COLO829 (cell line): ENCODE data around the gene ANXA2.
"Not testable (repeated sequence)": the region's sequence is repeated elsewhere in the genome, so short reads cannot be mapped to it uniquely, and the experiment has no call there.

Experiments
- DNase-seq: peaks from one replicate; pipeline ENCODE4 v3.0.0; 2012; ENCODE audit warnings: low spot score

ANXA2 gene

DNA sequence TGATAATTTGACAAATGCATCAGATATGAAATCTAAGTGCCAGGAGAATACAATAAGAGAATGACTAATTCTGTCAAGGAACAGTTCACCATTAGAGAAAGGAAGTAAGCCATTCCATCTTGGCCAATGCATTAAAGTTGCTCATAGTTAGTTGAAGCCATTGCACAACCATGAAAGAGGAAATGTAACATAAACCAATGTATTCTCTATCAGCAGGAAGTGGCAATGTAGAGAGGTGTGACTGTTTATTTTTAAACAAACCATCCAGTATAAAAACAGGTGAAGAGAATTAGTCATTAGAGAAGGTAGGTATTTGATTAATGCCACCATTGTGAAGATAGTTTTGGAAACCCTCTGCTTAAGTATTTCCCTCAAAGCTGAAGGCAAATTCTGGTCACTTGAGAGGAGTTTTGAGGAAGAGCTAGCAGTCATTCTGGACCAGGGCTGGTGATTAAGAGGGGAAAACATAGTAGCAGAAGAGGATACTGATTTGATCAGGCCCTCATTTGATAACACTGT is 10.7 kb upstream of the ANXA2 start:
- no peak for DNase-seq

DNA sequence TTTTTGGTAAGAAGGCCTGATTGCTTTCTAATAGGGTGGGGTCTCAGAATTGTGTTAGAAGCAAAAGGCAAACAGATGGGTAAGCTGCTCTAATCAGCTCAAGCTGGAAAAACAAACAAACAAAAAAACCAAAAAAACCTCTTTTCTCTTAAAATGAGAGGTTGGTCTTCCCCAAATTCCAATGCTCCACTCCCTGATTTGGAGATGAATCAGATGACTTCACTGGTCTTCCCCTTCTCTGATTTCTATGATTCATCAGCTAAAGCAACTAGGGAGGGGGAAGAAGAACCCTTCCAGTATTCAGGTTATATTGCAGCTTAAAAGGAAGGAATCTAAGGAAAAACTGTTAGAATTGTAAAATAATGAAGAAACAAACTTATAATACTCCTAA is 9.6 kb upstream of the ANXA2 start:
- no peak for DNase-seq

DNA sequence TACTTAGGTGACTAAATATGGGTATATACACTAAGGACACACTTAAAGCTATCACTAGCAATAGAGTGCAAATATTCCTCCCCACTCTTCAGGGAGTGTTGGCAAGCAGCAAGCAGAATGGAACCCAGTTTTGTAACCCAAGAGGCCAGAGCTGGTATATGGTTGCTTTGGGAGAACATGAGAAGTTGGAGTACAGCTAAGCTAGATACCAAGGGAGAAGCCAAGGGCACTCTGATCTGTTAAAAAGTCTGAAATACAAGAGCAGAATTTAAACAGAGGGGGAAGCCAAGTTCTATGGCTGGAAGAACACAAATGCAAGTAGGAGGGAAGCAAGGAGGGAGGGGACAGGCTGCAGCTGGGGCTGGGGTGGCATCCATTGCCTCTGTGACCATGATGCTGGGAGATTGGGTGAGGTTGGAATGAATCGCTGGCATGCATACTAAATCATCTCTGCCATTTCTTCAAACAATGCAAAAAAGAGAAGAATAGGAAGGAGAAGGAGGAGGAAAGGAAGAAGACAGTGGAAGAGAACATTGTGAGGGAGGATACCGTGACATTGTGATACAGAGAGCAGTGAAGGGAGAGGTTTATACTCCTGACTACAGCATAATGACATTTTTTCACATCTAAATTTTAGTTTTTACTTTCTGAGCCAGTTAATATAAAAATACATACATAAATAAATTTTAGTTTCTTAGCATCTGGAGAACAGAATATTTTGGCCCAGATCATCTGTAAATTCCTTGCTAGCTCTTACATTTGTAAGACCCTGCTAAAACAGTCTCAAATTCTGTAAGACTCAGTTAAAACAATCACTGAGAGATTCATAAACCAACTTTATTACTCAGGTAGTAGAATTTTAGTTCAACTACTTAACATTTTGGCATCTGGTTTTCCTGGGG is 9.0 kb upstream of the ANXA2 start:
- no peak for DNase-seq

DNA sequence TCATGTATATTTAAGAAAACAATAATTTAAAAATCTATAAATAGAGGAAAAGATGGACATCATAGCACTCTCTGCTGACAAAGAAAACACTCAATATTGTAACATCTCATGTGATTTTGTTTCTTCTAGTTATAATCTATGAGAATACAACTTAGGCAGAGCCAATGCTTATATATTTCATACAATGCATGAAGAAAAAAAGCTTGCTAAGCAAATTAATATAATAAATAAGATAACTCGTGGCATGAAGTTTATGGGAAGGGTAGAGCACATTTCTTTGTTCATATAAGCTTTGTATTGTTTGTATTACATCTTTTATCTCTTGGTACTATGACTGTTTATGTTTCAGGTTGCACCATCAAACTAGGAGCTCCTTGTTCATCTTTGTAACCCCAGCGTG is 7.6 kb upstream of the ANXA2 start:
- DNase-seq, result no peak

DNA sequence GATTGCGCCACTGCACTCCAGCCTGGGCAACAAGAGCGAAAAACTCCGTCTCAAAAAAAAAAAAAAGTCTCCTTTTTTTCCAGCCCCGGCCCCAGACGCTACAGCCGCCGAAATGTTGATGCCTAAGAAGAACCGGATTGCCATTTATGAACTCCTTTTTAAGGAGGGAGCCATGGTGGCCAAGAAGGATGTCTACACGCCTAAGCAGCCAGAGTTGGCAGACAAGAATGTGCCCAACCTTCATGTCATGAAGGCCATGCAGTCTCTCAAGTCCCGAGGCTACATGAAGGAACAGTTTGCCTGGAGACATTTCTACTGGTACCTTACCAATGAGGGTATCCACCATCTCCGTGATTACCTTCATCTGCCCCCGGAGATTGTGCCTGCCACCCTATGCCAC is 6.6 kb upstream of the ANXA2 start:
- DNase-seq, result not testable (repeated sequence)

DNA sequence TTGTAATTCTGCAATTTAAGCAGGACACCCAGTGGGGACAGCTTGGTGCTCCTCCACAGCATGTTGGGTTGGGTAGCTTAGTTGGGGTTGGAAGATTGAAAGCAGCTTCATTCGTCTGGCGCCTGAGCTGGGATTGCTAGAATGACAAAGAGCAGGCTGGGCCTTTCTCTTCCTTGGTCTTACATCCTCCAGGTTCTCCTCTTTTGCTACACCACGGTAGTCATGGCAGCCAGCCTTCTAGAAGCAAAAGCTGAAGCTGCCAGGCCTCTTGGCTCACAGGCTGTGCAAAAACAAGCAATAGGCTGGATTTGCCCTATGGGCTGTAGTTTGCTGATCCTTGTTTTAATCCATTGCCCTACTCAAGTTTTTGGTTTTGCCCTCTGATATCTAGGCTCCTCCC is 3.2 kb upstream of the ANXA2 start:
- no peak for DNase-seq

DNA sequence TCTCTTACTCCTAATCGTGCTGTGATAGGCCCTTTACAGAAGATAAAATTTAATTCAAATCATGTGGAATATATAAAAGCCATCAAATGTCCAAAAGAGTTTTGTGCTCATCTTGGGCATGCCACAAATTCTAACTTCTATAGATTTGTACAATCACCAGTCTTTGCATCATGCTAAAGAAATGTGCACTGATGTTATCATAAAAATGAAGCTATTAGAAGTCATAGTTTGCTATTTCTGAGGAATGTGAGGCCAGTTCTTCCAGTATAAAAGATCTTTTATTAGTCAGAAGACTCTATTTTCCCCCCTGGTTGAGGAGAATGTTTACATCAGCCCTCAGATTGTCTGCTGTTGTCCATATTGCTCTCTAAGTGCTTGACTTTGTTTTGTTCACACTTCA is 2.1 kb upstream of the ANXA2 start:
- peak; percentile 57 for DNase-seq

DNA sequence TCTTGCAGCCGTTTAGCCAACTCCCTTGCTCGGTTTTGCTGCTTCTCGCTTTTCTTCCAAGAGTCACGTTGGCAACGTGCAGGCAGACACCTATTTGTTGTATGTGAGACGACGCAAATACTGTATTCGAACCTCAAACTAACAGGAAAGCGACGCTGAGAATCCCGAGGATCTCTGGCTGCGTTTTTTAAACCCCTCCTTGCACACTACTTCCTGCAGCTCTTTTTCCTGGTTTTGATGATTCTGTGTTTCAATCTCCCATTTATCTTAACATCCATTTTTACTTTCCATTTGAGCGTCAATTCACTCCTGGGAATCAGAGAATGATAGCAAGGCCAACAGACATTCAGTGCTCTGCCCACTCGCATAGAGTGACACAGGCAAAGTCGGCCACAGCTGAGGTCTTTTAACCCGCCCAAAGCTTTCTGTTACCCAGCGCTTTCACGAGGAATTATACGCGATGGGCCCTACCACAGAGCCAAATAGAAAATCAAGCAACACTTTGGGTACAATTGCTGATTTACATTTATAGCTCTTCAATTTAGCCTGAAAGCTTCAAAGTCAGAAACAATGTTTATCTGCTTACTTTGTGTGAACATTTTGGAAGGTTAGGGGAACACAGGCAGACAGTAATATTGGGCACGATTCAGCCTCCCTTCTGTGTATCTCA is 1.6 kb upstream of the ANXA2 start:
- no peak for DNase-seq

DNA sequence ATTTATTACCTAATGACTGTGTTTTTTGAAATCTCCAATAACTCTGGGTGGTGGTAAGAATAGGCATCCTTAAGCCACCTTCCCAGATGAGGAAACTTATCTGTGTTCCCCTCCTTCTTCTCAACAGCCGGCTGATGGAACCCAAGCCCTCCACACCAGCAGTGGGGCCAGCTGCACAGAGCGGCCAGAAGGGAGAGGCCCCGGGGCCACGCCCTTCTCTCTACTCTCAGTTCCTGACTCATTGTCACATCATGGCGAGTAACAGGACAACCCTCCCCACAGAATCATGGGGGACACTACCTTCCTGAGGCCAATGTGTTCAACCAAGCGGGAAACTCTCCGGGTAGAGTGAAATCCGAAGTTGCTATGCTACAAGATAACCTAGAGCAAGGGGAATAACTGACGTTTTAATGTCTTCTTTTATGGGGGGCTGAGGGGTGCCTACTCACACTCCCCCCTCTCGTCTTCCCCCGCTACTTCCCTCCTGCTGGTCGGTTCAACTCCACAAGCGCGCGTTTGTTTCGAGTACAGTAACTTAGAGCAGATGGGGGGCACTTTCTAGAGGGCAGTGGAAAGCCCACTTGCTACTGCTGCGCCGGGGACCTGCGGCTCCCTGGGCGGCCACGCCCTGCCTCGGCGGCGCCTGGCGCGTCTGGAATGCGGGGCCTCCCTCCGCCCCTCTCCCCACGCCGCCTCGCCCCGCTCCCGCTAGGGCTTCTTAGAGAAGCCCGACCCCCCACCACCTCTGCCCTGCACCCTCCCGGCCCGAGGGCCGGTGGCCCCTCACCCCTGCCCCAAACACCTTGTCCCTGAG is 621 bp downstream of the ANXA2 start:
- no peak for DNase-seq

DNA sequence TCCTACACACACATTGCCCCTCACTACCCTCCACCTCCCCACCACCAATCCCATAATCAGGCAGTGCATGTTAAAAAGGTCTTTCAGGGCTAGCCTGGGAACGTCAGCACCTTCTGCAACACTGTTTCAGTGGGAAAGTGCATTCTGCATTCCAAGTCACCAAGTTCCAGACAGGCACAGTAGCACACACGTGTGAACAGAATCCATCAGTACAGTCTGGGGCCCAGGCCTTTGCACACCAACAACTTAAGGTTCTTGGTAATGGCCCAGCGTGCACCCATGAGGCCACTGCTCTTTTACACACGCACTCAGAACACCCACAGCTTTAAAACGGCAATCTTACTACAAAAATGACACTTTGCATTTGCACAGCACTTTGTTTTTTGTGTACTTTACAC is 1.2 kb downstream of the ANXA2 start:
- DNase-seq, result no peak

DNA sequence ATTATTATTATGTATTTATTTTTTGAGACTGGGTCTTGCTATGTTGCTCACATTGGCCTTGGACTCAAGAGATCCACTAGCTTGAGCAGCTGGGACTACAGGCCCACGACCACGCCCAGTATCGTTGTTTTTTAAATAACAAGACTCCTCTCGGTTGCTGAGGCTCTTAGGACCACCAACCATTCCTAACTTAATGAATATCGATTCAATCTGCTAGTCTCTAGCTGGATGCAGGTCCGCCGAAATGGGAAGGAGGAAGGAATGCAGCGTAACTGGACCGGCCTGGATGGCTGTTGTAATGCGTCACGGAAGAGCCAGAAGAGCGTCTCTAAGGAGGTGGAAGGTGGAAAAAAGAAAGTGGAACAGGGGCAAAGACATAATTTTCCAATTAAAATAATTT is 1.7 kb downstream of the ANXA2 start:
- DNase-seq, result no peak

DNA sequence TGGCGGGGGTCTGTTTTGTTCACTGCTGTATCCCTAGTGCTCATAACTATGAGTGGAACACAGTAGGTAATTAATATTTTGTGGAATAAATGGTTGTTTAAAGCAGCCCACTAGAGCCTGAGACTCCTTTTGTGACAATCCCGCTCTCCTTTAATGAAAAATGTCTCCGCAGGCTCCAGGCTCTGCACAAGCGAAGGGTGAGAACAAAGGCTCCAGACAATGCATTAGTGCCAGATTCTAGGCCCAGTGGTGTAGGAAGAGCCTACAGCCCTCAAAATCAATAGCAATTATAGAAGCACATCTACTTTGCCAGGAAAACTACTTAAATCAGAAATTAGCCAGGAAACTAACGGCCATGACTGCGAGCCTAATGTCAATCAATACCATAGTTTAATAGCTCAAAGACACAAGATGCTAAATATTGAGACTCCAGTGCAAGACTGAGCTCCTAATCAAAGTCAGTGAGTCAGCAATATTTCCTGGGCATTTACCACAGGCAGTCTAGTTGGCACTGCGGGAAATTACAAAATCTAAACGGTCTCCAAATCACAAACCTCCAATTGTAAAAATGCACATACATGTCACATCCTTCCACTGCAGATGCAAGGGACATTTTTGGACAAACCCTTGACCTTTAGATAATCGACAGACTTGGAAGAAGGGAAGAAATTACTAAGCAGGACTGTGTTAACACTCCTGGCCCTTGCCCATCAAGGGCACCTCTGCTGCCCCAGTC is 2.3 kb downstream of the ANXA2 start:
- no peak for DNase-seq

DNA sequence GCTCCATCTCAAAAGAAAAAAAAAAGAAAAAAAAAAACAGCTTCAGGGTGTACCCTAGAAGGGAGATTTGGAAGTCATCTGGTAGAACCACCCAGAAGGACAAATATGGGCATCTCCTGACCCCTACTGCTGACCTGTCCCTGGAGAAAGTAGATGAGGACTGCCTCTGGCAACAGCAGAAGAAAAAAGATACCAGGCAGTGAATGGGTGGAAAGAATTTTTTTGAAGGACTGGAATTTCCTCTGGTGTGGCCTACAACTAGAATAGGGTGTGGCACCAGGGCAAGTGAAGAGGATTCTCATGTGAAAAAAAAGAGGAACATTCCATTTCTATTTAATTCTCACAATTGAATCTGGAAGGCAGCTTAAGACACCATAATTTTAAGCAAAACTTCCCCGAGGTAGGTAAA is 3.1 kb downstream of the ANXA2 start:
- no peak for DNase-seq

DNA sequence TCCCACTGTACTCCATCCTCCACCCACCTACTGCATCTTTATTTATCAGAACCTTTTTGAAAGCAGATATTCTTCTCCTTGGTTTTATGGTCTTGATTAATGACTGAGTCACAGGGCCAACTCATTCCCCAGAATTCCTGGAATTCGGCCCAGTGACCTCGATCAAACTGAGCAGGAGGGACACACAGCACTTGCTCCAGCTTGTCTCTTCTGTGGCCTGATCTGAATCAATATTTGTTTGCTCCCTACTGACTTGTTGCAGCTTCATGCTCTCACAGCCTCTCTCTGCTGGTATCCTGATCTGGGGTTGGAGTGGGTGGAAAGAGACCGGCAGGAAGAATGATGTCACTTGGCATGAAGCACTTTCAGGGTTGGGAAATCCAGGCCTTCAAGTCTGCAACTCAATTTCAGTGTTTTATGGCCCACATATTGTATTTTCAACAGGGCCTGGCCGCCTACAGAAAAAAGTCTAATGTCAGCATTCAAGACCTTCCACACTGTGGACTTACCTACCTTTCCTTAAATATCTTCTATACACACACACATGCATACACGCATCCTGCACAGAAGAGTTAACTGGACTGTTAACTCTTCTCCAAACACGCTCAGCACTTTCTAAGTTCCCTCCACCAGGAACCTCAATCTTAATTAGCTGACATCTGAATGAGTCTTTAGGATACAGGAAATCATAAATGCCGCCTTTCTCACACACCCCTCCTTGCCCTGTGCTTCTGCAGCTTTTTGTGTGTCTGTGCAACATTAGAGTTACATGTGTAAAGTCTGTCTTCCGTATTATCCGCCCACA is 4.6 kb downstream of the ANXA2 start:
- DNase-seq, result peak; percentile 92

DNA sequence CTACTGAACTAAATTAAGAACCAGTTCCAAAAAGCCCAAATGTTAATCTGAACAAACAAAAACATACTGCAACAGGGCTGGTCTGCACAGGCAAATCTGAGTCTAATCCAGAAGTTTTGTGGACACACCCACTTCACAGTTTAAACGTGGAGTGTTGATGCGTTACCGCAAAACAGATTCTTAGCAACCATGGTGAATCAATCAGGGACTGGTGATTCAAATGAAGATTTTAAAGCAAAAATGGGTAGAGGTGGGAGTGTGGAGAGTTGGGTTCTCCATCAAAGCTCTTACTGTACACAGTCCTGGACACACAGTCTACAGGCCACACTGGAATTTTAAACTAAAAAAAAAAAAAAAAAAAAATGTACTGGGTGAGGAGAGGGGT is 5.2 kb downstream of the ANXA2 start:
- DNase-seq, result no peak

DNA sequence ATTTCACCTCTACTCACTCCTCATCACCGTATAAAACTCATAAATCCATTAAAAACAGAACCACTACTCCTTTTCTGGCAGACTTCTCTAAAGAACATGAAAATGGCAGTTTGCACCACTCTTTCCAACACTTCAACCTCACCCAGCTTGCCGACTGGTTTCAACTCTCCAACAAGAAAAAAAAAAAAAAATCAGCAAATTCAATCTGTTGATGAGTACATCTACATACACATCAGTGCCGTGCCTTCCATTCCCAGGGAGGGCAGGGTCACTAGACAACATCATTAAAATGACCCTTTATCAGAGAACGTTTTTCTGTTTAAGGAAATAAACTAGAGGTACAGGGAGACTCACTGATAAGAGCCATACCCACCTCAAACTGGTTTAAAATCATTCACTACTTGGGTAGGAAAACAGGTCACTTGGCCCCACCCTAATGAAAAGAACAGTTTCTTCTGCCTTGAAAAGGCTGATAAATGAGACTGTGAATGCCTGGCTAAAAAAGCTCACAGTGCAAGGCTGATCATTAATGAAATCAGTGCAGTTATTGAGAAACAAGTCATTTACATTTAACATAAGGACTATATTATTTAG is 6.0 kb downstream of the ANXA2 start:
- DNase-seq, result no peak

DNA sequence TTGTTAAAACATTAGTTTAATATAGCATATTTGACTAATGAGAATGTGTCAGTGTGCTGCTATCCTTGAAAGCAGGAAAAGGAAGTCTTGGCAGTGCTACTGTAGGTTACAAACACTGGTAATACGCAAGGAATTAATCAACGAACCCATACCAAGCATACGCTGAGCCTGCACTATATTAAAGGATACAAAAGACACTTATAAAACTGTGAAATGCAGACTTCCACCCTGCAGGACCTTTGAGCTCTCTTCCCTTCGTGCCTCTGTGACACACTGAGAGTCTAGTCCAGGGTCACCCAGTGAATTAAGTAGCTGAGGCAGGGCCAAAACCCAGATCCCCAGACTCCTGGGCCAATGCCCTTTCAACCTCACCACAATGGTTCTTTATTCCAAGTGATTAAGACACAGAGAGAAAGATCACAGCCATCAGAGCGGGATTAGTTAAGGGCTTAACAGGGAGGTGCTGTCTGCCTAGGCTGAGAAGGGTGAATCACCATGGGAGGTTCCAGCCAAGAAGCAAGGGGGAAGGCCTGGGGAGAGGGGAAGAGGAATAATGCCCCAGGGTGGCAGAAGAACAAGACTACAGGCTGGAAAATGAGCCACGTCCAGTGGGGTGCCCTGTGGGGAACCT is 6.8 kb downstream of the ANXA2 start:
- peak; percentile 77 for DNase-seq

DNA sequence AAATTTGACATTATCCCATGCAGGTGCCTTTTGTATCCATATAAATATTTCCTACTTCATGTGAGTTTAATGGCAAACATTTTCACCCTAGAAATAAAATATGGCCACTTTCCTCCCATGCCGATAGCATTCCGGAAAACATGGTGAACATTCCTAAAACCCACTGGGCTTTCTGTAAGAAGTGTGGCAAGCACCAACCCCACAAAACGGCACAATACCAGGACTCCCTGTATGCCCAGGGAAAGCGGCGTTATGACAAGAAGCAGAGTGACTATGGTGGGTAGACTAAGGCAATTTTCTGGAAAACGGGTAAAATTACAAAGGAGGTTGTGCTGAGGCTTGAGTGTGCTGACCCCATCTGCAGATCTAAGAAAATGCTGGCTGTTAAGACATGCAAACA is 7.6 kb downstream of the ANXA2 start:
- no peak for DNase-seq

DNA sequence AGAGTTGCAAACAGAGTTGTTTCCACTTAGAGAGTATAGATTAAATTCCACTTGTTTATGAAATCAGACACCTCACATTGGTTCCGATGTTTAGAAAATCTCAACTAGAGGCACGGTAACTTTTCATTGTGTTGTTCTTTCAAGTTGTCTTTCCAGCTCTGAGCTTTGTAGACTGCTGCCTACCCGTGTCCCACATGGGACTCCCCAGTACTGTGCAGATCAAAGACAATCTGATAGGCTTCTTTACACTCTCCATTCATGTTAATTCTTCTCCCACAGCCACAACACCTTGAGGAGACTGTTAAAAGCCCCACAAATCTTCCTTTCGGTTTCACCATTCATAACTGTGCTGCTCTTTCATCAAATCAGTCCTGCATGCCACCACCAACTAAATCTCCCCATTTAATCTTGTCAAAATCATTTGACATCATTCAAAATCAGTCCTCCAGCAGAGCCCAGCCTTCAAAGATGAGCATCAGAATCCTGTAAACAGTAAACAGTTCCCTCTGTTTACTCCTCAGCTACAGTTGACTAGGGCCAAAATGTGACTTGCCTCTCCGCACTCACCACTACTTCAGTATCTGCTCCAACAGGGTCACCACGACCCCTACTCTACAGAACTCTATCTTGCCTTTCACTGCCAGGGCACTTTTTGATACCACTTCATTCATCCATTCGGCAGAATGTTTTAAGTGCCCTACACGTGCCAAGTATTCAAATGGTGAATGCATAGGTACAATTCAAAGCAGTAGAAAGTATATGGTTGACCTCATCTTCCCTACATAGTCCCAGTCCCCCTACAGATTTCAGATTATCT is 8.3 kb downstream of the ANXA2 start:
- no peak for DNase-seq
